HG03520 (cell line): ENCODE results near the gene RAMP1.
"Not testable (repeated sequence)": the region's sequence is repeated elsewhere in the genome, so short reads cannot be mapped to it uniquely, and the experiment has no call there.

Experiments used
- ATAC-seq: cut with Tn5 transposase; IDR thresholded peaks from one replicate; pipeline ENCODE4 v1.9.1; 2021; ENCODE audit warnings: mild to moderate bottlenecking, moderate library complexity; ENCODE audit not compliant: unreplicated experiment

Gene RAMP1

GRCh38 chr2:237942513-237942899 lies 83.1 kb downstream of the RAMP1 start:
- no peak for ATAC-seq

- no peak for ATAC-seq
These were observed 84.1 kb downstream of the RAMP1 start for GRCh38 chr2:237943395-237944094.

GRCh38 chr2:237944302-237944701 lies 84.9 kb downstream of the RAMP1 start:
- ATAC-seq: no peak

GRCh38 chr2:237946423-237946822 lies 87.0 kb downstream of the RAMP1 start:
- no peak for ATAC-seq

GRCh38 chr2:237951354-237951753 lies 91.9 kb downstream of the RAMP1 start:
- not testable (repeated sequence) for ATAC-seq

GRCh38 chr2:237951878-237952277 lies 92.5 kb downstream of the RAMP1 start:
- ATAC-seq: no peak

GRCh38 chr2:237952851-237953250 lies 93.4 kb downstream of the RAMP1 start:
- no peak for ATAC-seq

- ATAC-seq: no peak
These were observed 96.4 kb downstream of the RAMP1 start for GRCh38 chr2:237955640-237956401.

- ATAC-seq: no peak
These were observed 96.9 kb downstream of the RAMP1 start for GRCh38 chr2:237956402-237956736.

GRCh38 chr2:237961637-237962036 lies 102.2 kb downstream of the RAMP1 start:
- no peak for ATAC-seq
